HFFc6 (cell line): ENCODE results near the gene PAK2. TPM values are rescaled to one million over a fixed set of nuclear protein-coding genes. Genes with fewer than 3 reads are reported as not detected.

ENCODE experiments used
- DNase-seq: peaks from one replicate; pipeline ENCODE4 v3.0.0-alpha.2; 2018
- H3K27ac Mint-ChIP-seq: 2 replicates; pipeline ENCODE4 v1.8.0; 2020; ENCODE audit warnings: mild to moderate bottlenecking, mixed read lengths
- H3K27me3 Mint-ChIP-seq: 2 replicates; pipeline ENCODE4 v1.8.0; 2021; ENCODE audit warnings: mild to moderate bottlenecking, moderate library complexity, mixed read lengths; ENCODE audit not compliant: insufficient read depth
- H3K36me3 Mint-ChIP-seq: 2 replicates; pipeline ENCODE4 v1.8.0; 2021; ENCODE audit warnings: low read depth, mixed read lengths
- H3K4me1 Mint-ChIP-seq: 2 replicates; pipeline ENCODE4 v1.8.0; 2020; ENCODE audit warnings: low read depth, mixed read lengths
- H3K4me3 Mint-ChIP-seq: 2 replicates; pipeline ENCODE4 v1.8.0; 2020; ENCODE audit warnings: mild to moderate bottlenecking, moderate library complexity, mixed read lengths
- H3K9me3 Mint-ChIP-seq: 2 replicates; pipeline ENCODE4 v1.8.0; 2020; ENCODE audit warnings: mild to moderate bottlenecking, mixed read lengths
- total RNA-seq, 6 experiments: library from RNA; stranded (reverse); fragmentation: NEBNext Ultra II Directional; extraction: Animal tissue kit (Norgen Biotek cat#: 25700); gene quantifications; 2 replicates in 1 of 6; 3 replicates in 5 of 6; pipeline ENCODE4 v1.2.3, GENCODE V29; 2021
- TF ChIP-seq, protein P1 (sequence below): fragments of 200-600 bp; sonication (generic); IDR thresholded peaks from 2 replicates; pipeline ENCODE4 v1.5.0; 2021; ENCODE audit warnings: antibody characterized with exemption, mild to moderate bottlenecking

The PAK2 gene
- total RNA-seq, 6 experiments from 2014 or later = 63.9 to 78.0 (median 69.4) TPM

DNA sequence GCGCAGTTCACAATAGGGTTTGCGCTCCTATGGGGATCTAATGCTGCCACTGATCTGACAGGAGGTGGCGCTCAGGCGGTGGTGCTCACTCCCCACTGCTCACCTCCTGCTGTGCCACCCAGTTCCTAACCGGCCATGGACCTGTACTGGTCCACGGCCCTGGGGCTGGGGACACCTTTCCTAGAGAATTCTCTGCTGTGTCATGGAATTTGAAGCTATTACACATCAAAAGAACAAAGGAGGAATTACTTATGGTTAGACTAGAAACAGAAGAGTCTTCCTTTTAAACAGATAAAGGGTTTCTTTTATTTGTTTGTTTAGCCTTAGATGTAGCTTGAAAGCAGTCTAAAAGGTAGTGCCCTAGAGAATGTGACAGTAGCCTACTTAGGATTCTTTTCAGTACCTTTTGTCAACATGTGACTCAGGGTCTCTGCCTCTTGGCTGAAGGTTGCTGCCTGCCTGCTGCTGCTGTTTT is 50.3 kb downstream of the PAK2 start:
- no peaks in the 10 kb centered on the region for H3K9me3 Mint-ChIP-seq
- peaks cover 35% of the 10 kb centered on the region for H3K36me3 Mint-ChIP-seq
- H3K4me1 Mint-ChIP-seq = peaks cover 55% of the 10 kb centered on the region
- no peak for DNase-seq
- TF ChIP-seq, protein P1, sequence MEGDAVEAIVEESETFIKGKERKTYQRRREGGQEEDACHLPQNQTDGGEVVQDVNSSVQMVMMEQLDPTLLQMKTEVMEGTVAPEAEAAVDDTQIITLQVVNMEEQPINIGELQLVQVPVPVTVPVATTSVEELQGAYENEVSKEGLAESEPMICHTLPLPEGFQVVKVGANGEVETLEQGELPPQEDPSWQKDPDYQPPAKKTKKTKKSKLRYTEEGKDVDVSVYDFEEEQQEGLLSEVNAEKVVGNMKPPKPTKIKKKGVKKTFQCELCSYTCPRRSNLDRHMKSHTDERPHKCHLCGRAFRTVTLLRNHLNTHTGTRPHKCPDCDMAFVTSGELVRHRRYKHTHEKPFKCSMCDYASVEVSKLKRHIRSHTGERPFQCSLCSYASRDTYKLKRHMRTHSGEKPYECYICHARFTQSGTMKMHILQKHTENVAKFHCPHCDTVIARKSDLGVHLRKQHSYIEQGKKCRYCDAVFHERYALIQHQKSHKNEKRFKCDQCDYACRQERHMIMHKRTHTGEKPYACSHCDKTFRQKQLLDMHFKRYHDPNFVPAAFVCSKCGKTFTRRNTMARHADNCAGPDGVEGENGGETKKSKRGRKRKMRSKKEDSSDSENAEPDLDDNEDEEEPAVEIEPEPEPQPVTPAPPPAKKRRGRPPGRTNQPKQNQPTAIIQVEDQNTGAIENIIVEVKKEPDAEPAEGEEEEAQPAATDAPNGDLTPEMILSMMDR = no peak
- H3K27ac Mint-ChIP-seq = no peak overlapping the region
- no peak overlapping the region for H3K4me3 Mint-ChIP-seq
- H3K27me3 Mint-ChIP-seq = peaks cover 3% of the 10 kb centered on the region; the same call in 1 of the 2 replicates

DNA sequence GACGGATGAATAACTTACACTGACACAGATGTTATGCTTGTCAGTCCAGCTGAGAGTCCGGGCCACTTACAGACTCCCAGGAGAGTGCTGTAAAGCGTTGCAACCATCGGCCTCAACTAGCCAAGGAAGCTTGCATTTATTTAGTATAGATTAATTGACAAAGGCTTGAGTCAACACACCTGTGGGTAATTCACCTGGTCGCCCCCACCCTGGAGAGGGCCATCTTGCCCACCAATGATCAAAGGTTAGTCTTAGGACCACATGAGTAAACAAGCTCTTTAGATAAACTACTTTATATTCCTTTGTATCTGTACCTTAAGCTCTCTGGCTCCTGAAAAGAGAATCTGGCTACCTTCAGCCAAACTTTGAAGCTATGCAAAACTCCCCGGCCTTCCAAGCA is 51.0 kb downstream of the PAK2 start:
- H3K27ac Mint-ChIP-seq = no peak overlapping the region

DNA sequence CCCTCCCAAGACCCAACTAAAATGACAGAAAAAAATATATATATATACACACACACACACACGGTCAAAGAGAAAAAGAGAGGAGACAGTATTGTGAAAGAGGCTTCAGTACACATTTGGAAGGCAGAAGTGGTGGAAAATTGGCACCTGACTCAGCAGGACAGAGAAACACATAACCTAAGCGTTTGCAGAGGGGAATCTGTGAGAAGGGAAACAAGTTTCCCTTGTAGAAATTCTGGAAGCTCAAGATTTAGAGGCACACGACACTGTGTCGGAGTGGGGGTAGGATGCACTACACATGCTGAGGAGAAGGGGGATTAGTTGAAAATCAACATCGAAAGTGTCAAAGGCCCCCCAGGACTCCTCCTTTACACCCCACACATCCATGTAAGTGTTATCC is 53.1 kb downstream of the PAK2 start:
- H3K36me3 Mint-ChIP-seq = peaks cover 33% of the 10 kb centered on the region
- H3K27me3 Mint-ChIP-seq = peaks cover 3% of the 10 kb centered on the region; the same call in 1 of the 2 replicates
- no peaks in the 10 kb centered on the region for H3K9me3 Mint-ChIP-seq
- H3K27ac Mint-ChIP-seq = peak overlapping the region; percentile 14; the same call in 1 of the 2 replicates
- no peak overlapping the region for H3K4me3 Mint-ChIP-seq
- TF ChIP-seq, protein P1 = no peak
- DNase-seq = peak; percentile 10
- peaks cover 52% of the 10 kb centered on the region for H3K4me1 Mint-ChIP-seq

More for the DNA sequence above, 51.0 kb downstream of the PAK2 start:
- TF ChIP-seq, protein P1 = no peak
- Mint-ChIP-seq H3K9me3 (no peaks in the 10 kb centered on the region), H3K4me3 (no peak overlapping the region), H3K27me3 (peaks cover 3% of the 10 kb centered on the region; the same call in 1 of the 2 replicates), H3K4me1 (peaks cover 55% of the 10 kb centered on the region), H3K36me3 (peaks cover 29% of the 10 kb centered on the region)
- no peak for DNase-seq

DNA sequence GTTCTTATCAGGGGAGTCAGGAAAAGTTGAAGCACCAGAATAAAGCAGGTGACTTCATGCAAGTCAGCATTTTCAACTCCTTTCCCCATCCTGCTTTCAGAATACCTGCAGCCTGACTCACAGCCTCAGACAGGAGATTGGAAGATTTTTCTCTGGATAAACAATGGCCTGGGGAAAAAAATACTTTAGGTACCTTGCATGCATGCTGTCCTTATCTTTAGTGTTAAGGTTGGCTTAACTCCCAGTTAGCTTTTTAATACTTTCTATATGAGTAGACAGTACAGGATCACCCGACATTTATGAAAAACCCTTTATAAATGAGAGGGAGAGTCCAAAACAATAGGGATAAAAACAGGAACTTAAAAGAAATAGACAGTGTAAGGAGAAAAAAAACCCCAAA is 53.6 kb downstream of the PAK2 start:
- peaks cover 47% of the 10 kb centered on the region for H3K4me1 Mint-ChIP-seq
- H3K27me3 Mint-ChIP-seq = peaks cover 3% of the 10 kb centered on the region; the same call in 1 of the 2 replicates
- peak; percentile 88 for DNase-seq
- H3K36me3 Mint-ChIP-seq = peaks cover 33% of the 10 kb centered on the region
- H3K9me3 Mint-ChIP-seq = no peaks in the 10 kb centered on the region
- H3K27ac Mint-ChIP-seq = peak overlapping the region; percentile 77
- TF ChIP-seq, protein P1 = no peak
- peak overlapping the region; percentile 80 for H3K4me3 Mint-ChIP-seq

DNA sequence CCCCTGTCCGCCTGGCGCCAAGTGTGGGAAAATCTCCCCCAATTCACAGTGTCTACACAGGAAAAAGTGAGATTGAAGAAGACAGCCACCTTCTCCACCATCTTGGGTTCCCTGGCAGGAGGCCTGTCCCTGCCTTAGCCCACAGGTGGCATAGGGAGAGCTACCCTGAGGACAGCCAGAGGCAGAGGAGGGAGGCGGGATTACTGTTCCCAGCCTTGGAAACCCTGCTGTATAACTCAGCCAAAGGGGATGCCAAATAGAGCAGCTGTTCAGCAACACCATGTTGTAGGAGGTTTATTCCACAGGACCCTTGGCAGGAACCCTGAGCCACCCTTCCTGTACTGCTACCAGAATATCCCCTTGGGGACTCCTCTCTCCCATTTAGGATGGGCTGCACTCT is 54.8 kb downstream of the PAK2 start:
- peaks cover 3% of the 10 kb centered on the region; the same call in 1 of the 2 replicates for H3K27me3 Mint-ChIP-seq
- no peaks in the 10 kb centered on the region for H3K9me3 Mint-ChIP-seq
- peaks cover 40% of the 10 kb centered on the region for H3K4me1 Mint-ChIP-seq
- peaks cover 33% of the 10 kb centered on the region for H3K36me3 Mint-ChIP-seq
- no peak overlapping the region for H3K4me3 Mint-ChIP-seq
- TF ChIP-seq, protein P1 = no peak
- DNase-seq = no peak
- H3K27ac Mint-ChIP-seq = peak overlapping the region; percentile 19; the same call in 1 of the 2 replicates
